ENCODE data around the gene IL1R2. TPM values are rescaled to one million over a fixed set of nuclear protein-coding genes. Genes with fewer than 3 reads are reported as not detected.

The IL1R2 gene
- total RNA-seq, 2 donors from 2014 or later, result 10.7 to 11.8 TPM

- DNase-seq (ENCODE audit: low spot score in 2 of 2), result no peak
- H3K36me3 Mint-ChIP-seq, result peaks cover 16 to 34% of the 10 kb centered on the region in 2 donors
- H3K9me3 Mint-ChIP-seq, result peaks cover 20 to 47% of the 10 kb centered on the region in 2 donors
- no peak overlapping the region for H3K27ac Mint-ChIP-seq
- no peak for ATAC-seq
Measured at GRCh38 chr2:101969723-101970122, 22.0 kb upstream of the IL1R2 start.

- H3K36me3 Mint-ChIP-seq, result peaks cover 16 to 34% of the 10 kb centered on the region in 2 donors
- DNase-seq (ENCODE audit: low spot score in 2 of 2), result no peak
- peaks cover 20 to 47% of the 10 kb centered on the region in 2 donors for H3K9me3 Mint-ChIP-seq
- no peak for ATAC-seq
- H3K27ac Mint-ChIP-seq, result no peak overlapping the region
Measured at GRCh38 chr2:101970901-101971300, 20.9 kb upstream of the IL1R2 start.

- H3K9me3 Mint-ChIP-seq, result peaks cover 20 to 47% of the 10 kb centered on the region in 2 donors
- DNase-seq (ENCODE audit: low spot score in 2 of 2) (no peak), ATAC-seq (no peak)
- no peak overlapping the region for H3K27ac Mint-ChIP-seq
- peaks cover 16 to 34% of the 10 kb centered on the region in 2 donors for H3K36me3 Mint-ChIP-seq
Measured at GRCh38 chr2:101971836-101972235, 19.9 kb upstream of the IL1R2 start.

GRCh38 chr2:101972621-101973434 lies 18.9 kb upstream of the IL1R2 start:
- DNase-seq (ENCODE audit: low spot score in 2 of 2) (no peak), ATAC-seq (no peak)
- H3K36me3 Mint-ChIP-seq, result peaks cover 16 to 34% of the 10 kb centered on the region in 2 donors
- H3K9me3 Mint-ChIP-seq, result peaks cover 20 to 47% of the 10 kb centered on the region in 2 donors
- H3K27ac Mint-ChIP-seq, result no peak overlapping the region

- peaks cover 16 to 34% of the 10 kb centered on the region in 2 donors for H3K36me3 Mint-ChIP-seq
- peaks cover 20 to 47% of the 10 kb centered on the region in 2 donors for H3K9me3 Mint-ChIP-seq
- ATAC-seq, result no peak
- H3K27ac Mint-ChIP-seq, result no peak overlapping the region
- no peak for DNase-seq (ENCODE audit: low spot score in 2 of 2)
Measured at GRCh38 chr2:101974663-101975062, 17.1 kb upstream of the IL1R2 start.

- Mint-ChIP-seq H3K36me3 (peaks cover 11 to 28% of the 10 kb centered on the region in 2 donors), H3K9me3 (peaks cover 15 to 40% of the 10 kb centered on the region in 2 donors), H3K27ac (no peak overlapping the region)
- ATAC-seq, result no peak
- no peak for DNase-seq (ENCODE audit: low spot score in 2 of 2)
Measured at GRCh38 chr2:101975171-101975870, 16.4 kb upstream of the IL1R2 start.

GRCh38 chr2:101976891-101977290 lies 14.9 kb upstream of the IL1R2 start:
- DNase-seq (ENCODE audit: low spot score in 2 of 2) (no peak), ATAC-seq (no peak)
- H3K36me3 Mint-ChIP-seq, result peaks cover 3 to 19% of the 10 kb centered on the region in 2 donors
- peaks cover 7 to 25% of the 10 kb centered on the region in 2 donors for H3K9me3 Mint-ChIP-seq
- H3K27ac Mint-ChIP-seq, result no peak overlapping the region

GRCh38 chr2:101980368-101980767 lies 11.4 kb upstream of the IL1R2 start:
- no peak for DNase-seq (ENCODE audit: low spot score in 2 of 2)

GRCh38 chr2:101981066-101981465 lies 10.7 kb upstream of the IL1R2 start:
- ATAC-seq (no peak), DNase-seq (ENCODE audit: low spot score in 2 of 2) (no peak)
- H3K9me3 Mint-ChIP-seq, result no peaks in the 10 kb centered on the region
- H3K27ac Mint-ChIP-seq, result no peak overlapping the region
- H3K36me3 Mint-ChIP-seq, result no peaks in the 10 kb centered on the region

More at GRCh38 chr2:101980368-101980767, 11.4 kb upstream of the IL1R2 start:
- H3K36me3 Mint-ChIP-seq, result no peaks in the 10 kb centered on the region
- H3K27ac Mint-ChIP-seq, result no peak overlapping the region
- H3K9me3 Mint-ChIP-seq, result no peaks in the 10 kb centered on the region
- ATAC-seq, result no peak

- ATAC-seq, result no peak
- Mint-ChIP-seq H3K36me3 (no peaks in the 10 kb centered on the region), H3K9me3 (no peaks in the 10 kb centered on the region), H3K27ac (no peak overlapping the region)
- no peak for DNase-seq (ENCODE audit: low spot score in 2 of 2)
Measured at GRCh38 chr2:101981504-101981903, 10.3 kb upstream of the IL1R2 start.

- no peak for DNase-seq (ENCODE audit: low spot score in 2 of 2)
- no peak overlapping the region for H3K27ac Mint-ChIP-seq
Measured at GRCh38 chr2:101982495-101983029, 9.2 kb upstream of the IL1R2 start.

GRCh38 chr2:101983486-101983885 lies 8.3 kb upstream of the IL1R2 start:
- no peaks in the 10 kb centered on the region for H3K36me3 Mint-ChIP-seq
- no peaks in the 10 kb centered on the region for H3K9me3 Mint-ChIP-seq
- DNase-seq (ENCODE audit: low spot score in 2 of 2) (no peak), ATAC-seq (no peak)
- no peak overlapping the region for H3K27ac Mint-ChIP-seq

More at GRCh38 chr2:101982495-101983029, 9.2 kb upstream of the IL1R2 start:
- no peaks in the 10 kb centered on the region for H3K36me3 Mint-ChIP-seq
- ATAC-seq, result no peak
- H3K9me3 Mint-ChIP-seq, result no peaks in the 10 kb centered on the region

GRCh38 chr2:101983928-101984327 lies 7.8 kb upstream of the IL1R2 start:
- ATAC-seq, result no peak
- Mint-ChIP-seq H3K9me3 (no peaks in the 10 kb centered on the region), H3K36me3 (no peaks in the 10 kb centered on the region), H3K27ac (no peak overlapping the region)
- no peak for DNase-seq (ENCODE audit: low spot score in 2 of 2)

GRCh38 chr2:101984656-101985055 lies 7.1 kb upstream of the IL1R2 start:
- Mint-ChIP-seq H3K27ac (no peak overlapping the region), H3K9me3 (peaks cover 0 to 3% of the 10 kb centered on the region in 2 donors), H3K36me3 (peaks cover 0 to 3% of the 10 kb centered on the region in 2 donors)
- no peak for ATAC-seq
- DNase-seq (ENCODE audit: low spot score in 2 of 2), result no peak

GRCh38 chr2:101985101-101985792 lies 6.5 kb upstream of the IL1R2 start:
- Mint-ChIP-seq H3K36me3 (peaks cover 0 to 5% of the 10 kb centered on the region in 2 donors), H3K27ac (no peak overlapping the region), H3K9me3 (peaks cover 0 to 6% of the 10 kb centered on the region in 2 donors)
- no peak for ATAC-seq
- DNase-seq (ENCODE audit: low spot score in 2 of 2), result no peak

GRCh38 chr2:101985793-101986164 lies 6.0 kb upstream of the IL1R2 start:
- H3K36me3 Mint-ChIP-seq, result peaks cover 0 to 5% of the 10 kb centered on the region in 2 donors
- H3K9me3 Mint-ChIP-seq, result peaks cover 0 to 6% of the 10 kb centered on the region in 2 donors
- no peak for ATAC-seq
- no peak for DNase-seq (ENCODE audit: low spot score in 2 of 2)
- no peak overlapping the region for H3K27ac Mint-ChIP-seq

GRCh38 chr2:101986376-101986775 lies 5.4 kb upstream of the IL1R2 start:
- ATAC-seq, result no peak
- DNase-seq (ENCODE audit: low spot score in 2 of 2), result no peak
- no peak overlapping the region for H3K27ac Mint-ChIP-seq

More at GRCh38 chr2:101986376-101986775, 5.4 kb upstream of the IL1R2 start:
- H3K36me3 Mint-ChIP-seq, result peaks cover 0 to 5% of the 10 kb centered on the region in 2 donors
- H3K9me3 Mint-ChIP-seq, result peaks cover 0 to 6% of the 10 kb centered on the region in 2 donors
